ENCODE data around the gene RPP21. TPM values are rescaled to one million over a fixed set of nuclear protein-coding genes. Genes with fewer than 3 reads are reported as not detected.

RPP21 gene
- total and polyA plus RNA-seq, 10 of the 15 experiments (the other 5 are each of a cell fraction or from before 2014, with no cell fraction given): 14.3 to 94.6 (median 42.1) TPM

GRCh38 chr6:30327232-30327746 lies 17.7 kb upstream of the RPP21 start (continued):
- TF ChIP-seq ZNF687 (IDR thresholded peaks at IDR 0.05) (no peak), MXI1 (IDR thresholded peaks at IDR 0.05; ENCODE audit: low read depth, low read length) (no peak), HDGF (IDR thresholded peaks at IDR 0.05) (peak; percentile 42; the same call in 1 of the 2 replicates), MAX (IDR thresholded peaks at IDR 0.05; ENCODE audit: low read depth, low read length) (no peak), IKZF2 (IDR thresholded peaks at IDR 0.05) (peak; percentile 37 to 55; a peak in 2 of 4 replicates), DPF2 (IDR thresholded peaks at IDR 0.05) (no peak; the same call in none of the 2 replicates), ATF3 (IDR thresholded peaks at IDR 0.05; ENCODE audit: borderline replicate concordance, extremely low read depth, low read depth, low read length) (no peak), BRCA1 (IDR thresholded peaks at IDR 0.05; ENCODE audit: low read depth, low read length) (no peak), RELB (IDR thresholded peaks at IDR 0.05; ENCODE audit: low read depth) (no peak), ATF7 (IDR thresholded peaks at IDR 0.05; ENCODE audit: low read depth) (peak; percentile 57), MEF2A (IDR thresholded peaks at IDR 0.05; ENCODE audit: insufficient read depth, low read depth, low read length) (no peak), CBX5 (IDR thresholded peaks at IDR 0.05; ENCODE audit: low read depth) (no peak), SIX5 (IDR thresholded peaks at IDR 0.05; ENCODE audit: low read depth, low read length, severe bottlenecking) (no peak), HDAC2 (IDR thresholded peaks at IDR 0.05) (no peak), JUNB (IDR thresholded peaks at IDR 0.05) (no peak), LARP7 (IDR thresholded peaks at IDR 0.05) (0 out of 2 replicates have a peak, but pooled peaks have one; percentile 8), RAD21 (IDR thresholded peaks at IDR 0.05; ENCODE audit: insufficient read depth, low read depth, low read length) (no peak), ZBED1 (IDR thresholded peaks at IDR 0.05; ENCODE audit: borderline replicate concordance) (no peak)
- TF ChIP-seq, protein P1, sequence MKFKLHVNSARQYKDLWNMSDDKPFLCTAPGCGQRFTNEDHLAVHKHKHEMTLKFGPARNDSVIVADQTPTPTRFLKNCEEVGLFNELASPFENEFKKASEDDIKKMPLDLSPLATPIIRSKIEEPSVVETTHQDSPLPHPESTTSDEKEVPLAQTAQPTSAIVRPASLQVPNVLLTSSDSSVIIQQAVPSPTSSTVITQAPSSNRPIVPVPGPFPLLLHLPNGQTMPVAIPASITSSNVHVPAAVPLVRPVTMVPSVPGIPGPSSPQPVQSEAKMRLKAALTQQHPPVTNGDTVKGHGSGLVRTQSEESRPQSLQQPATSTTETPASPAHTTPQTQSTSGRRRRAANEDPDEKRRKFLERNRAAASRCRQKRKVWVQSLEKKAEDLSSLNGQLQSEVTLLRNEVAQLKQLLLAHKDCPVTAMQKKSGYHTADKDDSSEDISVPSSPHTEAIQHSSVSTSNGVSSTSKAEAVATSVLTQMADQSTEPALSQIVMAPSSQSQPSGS (IDR thresholded peaks at IDR 0.05; ENCODE audit: low read length): no peak
- TF ChIP-seq, protein P2, sequence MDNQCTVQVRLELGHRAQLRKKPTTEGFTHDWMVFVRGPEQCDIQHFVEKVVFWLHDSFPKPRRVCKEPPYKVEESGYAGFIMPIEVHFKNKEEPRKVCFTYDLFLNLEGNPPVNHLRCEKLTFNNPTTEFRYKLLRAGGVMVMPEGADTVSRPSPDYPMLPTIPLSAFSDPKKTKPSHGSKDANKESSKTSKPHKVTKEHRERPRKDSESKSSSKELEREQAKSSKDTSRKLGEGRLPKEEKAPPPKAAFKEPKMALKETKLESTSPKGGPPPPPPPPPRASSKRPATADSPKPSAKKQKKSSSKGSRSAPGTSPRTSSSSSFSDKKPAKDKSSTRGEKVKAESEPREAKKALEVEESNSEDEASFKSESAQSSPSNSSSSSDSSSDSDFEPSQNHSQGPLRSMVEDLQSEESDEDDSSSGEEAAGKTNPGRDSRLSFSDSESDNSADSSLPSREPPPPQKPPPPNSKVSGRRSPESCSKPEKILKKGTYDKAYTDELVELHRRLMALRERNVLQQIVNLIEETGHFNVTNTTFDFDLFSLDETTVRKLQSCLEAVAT (IDR thresholded peaks at IDR 0.05): peak; percentile 19; the same call in 1 of the 2 replicates
